WTC11 (cell line): ENCODE results near the gene ITGA2B.

Source experiments
- FOXP1 ChIP-seq: sonication (generic); formaldehyde crosslinking; IDR thresholded peaks from 2 replicates; pipeline ENCODE4 v1.8.0; 2022; ENCODE audit warnings: missing genetic modification reagents, mild to moderate bottlenecking, moderate library complexity, borderline replicate concordance
- NR2C2 ChIP-seq: sonication (generic); formaldehyde crosslinking; IDR thresholded peaks from 2 replicates; pipeline ENCODE4 v1.8.0; 2022; ENCODE audit warnings: mild to moderate bottlenecking, missing genetic modification reagents
- PRRX2 ChIP-seq: fragments of 250-450 bp; sonication (Bioruptor Pico); IDR thresholded peaks from 2 replicates; pipeline ENCODE4 v1.8.0; 2021; ENCODE audit warnings: mild to moderate bottlenecking
- TF ChIP-seq, protein P1 (sequence below): fragments of 200-600 bp; IDR thresholded peaks from 2 replicates; pipeline ENCODE4 v1.8.0; 2022; ENCODE audit warnings: antibody characterized with exemption
- TF ChIP-seq, protein P2 (sequence below): sonication (generic); formaldehyde crosslinking; IDR thresholded peaks from 2 replicates; pipeline ENCODE4 v1.8.1; 2023; ENCODE audit warnings: mild to moderate bottlenecking, missing genetic modification reagents, moderate library complexity
- TF ChIP-seq, protein P3 (sequence below): sonication (generic); formaldehyde crosslinking; IDR thresholded peaks from 2 replicates; pipeline ENCODE4 v1.8.1; 2023; ENCODE audit warnings: mild to moderate bottlenecking, missing genetic modification reagents, borderline replicate concordance
- TF ChIP-seq, protein P4 (sequence below): fragments of 250-450 bp; sonication (Bioruptor Pico); IDR thresholded peaks from 2 replicates; pipeline ENCODE4 v1.9.0; 2021; ENCODE audit warnings: moderate library complexity, mild to moderate bottlenecking, inconsistent platforms, borderline replicate concordance
- TF ChIP-seq, protein P5 (sequence below): sonication (generic); formaldehyde crosslinking; IDR thresholded peaks from 2 replicates; pipeline ENCODE4 v1.8.0; 2022; ENCODE audit warnings: mild to moderate bottlenecking, missing genetic modification reagents
- TF ChIP-seq, protein P6 (sequence below): sonication (generic); formaldehyde crosslinking; IDR thresholded peaks from 2 replicates; pipeline ENCODE4 v1.8.1; 2023; ENCODE audit warnings: mild to moderate bottlenecking, missing genetic modification reagents

DNA sequence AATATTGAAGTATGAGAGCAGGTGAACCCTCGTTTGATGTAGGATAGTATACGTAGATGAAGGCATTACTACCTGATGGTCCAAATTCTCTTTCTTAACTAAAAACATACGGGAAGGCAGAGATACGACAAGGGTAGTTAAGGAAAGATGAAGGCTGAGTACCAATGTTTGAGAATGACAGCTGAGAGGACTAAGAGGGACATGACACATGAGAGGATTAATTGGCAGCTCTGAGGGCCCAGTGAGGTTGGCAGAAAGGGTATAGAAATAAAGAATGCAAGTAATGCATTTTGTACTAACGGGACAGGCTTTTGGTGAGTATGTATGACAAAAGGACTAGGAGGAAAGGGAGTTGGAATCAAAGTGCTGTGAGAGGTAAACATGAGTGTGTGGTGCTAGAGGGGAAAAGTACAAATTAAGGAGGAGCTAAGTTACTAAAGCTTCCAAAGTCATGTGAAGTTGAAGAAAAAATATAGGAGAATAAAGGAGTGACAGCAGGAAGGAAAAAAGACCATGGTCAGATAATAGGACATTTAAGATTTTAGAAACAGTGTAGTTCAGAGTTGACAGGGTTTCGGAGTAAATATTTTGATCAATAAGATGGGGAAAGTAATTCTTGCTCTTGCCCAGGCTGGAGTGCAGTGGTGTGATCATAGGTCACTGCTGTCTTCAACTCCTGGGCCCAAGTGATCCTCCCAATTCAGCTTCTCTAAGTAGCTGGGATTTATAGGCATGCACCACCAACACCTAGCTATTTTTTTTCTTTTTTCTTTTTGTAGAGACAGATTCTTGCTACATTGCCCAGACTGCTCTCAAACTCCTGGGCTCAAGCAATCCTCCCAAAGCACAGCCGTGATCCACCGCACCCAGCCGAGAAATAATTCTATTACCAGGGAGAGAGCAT lies 43.1 kb upstream of the ITGA2B start:
- TF ChIP-seq, protein P1, sequence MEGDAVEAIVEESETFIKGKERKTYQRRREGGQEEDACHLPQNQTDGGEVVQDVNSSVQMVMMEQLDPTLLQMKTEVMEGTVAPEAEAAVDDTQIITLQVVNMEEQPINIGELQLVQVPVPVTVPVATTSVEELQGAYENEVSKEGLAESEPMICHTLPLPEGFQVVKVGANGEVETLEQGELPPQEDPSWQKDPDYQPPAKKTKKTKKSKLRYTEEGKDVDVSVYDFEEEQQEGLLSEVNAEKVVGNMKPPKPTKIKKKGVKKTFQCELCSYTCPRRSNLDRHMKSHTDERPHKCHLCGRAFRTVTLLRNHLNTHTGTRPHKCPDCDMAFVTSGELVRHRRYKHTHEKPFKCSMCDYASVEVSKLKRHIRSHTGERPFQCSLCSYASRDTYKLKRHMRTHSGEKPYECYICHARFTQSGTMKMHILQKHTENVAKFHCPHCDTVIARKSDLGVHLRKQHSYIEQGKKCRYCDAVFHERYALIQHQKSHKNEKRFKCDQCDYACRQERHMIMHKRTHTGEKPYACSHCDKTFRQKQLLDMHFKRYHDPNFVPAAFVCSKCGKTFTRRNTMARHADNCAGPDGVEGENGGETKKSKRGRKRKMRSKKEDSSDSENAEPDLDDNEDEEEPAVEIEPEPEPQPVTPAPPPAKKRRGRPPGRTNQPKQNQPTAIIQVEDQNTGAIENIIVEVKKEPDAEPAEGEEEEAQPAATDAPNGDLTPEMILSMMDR = no peak
- TF ChIP-seq, protein P2, sequence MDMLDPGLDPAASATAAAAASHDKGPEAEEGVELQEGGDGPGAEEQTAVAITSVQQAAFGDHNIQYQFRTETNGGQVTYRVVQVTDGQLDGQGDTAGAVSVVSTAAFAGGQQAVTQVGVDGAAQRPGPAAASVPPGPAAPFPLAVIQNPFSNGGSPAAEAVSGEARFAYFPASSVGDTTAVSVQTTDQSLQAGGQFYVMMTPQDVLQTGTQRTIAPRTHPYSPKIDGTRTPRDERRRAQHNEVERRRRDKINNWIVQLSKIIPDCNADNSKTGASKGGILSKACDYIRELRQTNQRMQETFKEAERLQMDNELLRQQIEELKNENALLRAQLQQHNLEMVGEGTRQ (CRISPR knock-in tag) = no peak
- TF ChIP-seq FOXP1 (CRISPR knock-in tag) (no peak), PRRX2 (CRISPR knock-in tag) (no peak), NR2C2 (CRISPR knock-in tag) (no peak)
- TF ChIP-seq, protein P3, sequence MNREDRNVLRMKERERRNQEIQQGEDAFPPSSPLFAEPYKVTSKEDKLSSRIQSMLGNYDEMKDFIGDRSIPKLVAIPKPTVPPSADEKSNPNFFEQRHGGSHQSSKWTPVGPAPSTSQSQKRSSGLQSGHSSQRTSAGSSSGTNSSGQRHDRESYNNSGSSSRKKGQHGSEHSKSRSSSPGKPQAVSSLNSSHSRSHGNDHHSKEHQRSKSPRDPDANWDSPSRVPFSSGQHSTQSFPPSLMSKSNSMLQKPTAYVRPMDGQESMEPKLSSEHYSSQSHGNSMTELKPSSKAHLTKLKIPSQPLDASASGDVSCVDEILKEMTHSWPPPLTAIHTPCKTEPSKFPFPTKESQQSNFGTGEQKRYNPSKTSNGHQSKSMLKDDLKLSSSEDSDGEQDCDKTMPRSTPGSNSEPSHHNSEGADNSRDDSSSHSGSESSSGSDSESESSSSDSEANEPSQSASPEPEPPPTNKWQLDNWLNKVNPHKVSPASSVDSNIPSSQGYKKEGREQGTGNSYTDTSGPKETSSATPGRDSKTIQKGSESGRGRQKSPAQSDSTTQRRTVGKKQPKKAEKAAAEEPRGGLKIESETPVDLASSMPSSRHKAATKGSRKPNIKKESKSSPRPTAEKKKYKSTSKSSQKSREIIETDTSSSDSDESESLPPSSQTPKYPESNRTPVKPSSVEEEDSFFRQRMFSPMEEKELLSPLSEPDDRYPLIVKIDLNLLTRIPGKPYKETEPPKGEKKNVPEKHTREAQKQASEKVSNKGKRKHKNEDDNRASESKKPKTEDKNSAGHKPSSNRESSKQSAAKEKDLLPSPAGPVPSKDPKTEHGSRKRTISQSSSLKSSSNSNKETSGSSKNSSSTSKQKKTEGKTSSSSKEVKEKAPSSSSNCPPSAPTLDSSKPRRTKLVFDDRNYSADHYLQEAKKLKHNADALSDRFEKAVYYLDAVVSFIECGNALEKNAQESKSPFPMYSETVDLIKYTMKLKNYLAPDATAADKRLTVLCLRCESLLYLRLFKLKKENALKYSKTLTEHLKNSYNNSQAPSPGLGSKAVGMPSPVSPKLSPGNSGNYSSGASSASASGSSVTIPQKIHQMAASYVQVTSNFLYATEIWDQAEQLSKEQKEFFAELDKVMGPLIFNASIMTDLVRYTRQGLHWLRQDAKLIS (CRISPR knock-in tag) = no peak
- TF ChIP-seq, protein P4, sequence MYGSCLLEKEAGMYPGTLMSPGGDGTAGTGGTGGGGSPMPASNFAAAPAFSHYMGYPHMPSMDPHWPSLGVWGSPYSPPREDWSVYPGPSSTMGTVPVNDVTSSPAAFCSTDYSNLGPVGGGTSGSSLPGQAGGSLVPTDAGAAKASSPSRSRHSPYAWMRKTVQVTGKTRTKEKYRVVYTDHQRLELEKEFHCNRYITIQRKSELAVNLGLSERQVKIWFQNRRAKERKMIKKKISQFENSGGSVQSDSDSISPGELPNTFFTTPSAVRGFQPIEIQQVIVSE (CRISPR knock-in tag) = no peak
- TF ChIP-seq, protein P5, sequence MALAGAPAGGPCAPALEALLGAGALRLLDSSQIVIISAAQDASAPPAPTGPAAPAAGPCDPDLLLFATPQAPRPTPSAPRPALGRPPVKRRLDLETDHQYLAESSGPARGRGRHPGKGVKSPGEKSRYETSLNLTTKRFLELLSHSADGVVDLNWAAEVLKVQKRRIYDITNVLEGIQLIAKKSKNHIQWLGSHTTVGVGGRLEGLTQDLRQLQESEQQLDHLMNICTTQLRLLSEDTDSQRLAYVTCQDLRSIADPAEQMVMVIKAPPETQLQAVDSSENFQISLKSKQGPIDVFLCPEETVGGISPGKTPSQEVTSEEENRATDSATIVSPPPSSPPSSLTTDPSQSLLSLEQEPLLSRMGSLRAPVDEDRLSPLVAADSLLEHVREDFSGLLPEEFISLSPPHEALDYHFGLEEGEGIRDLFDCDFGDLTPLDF = no peak
- TF ChIP-seq, protein P6, sequence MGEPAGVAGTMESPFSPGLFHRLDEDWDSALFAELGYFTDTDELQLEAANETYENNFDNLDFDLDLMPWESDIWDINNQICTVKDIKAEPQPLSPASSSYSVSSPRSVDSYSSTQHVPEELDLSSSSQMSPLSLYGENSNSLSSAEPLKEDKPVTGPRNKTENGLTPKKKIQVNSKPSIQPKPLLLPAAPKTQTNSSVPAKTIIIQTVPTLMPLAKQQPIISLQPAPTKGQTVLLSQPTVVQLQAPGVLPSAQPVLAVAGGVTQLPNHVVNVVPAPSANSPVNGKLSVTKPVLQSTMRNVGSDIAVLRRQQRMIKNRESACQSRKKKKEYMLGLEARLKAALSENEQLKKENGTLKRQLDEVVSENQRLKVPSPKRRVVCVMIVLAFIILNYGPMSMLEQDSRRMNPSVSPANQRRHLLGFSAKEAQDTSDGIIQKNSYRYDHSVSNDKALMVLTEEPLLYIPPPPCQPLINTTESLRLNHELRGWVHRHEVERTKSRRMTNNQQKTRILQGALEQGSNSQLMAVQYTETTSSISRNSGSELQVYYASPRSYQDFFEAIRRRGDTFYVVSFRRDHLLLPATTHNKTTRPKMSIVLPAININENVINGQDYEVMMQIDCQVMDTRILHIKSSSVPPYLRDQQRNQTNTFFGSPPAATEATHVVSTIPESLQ (CRISPR knock-in tag) = no peak
